IMR-90 (cell line): ENCODE measurements around the gene ZBTB38. TPM values are rescaled to one million over a fixed set of nuclear protein-coding genes. Genes with fewer than 3 reads are reported as not detected.

Experiments used
- ATAC-seq: fragments of 200-7000 bp; cut with Tn5 transposase; 2 replicates; pipeline ENCODE4 v1.9.1; 2020; ENCODE audit warnings: low read depth, mild to moderate bottlenecking, moderate library complexity
- BruUV-seq: library from RNA; stranded (reverse); fragments of 400-500 nt; replicated peaks from 2 replicates; lab custom pipeline; 2021; lab: Mats Ljungman, UMichigan
- CTCF ChIA-PET: fragments of 300-600 bp; formaldehyde crosslinking; extraction: SDS; loops from one replicate; lab custom pipeline; 2021; ENCODE audit warnings: antibody characterized with exemption; lab: Yijun Ruan, JAX
- POLR2A ChIA-PET: fragments of 300-600 bp; sonication (Branson Sonifier 250); formaldehyde crosslinking; loops from one replicate; lab custom pipeline; 2022; ENCODE audit warnings: antibody characterized with exemption; ENCODE audit not compliant: unreplicated experiment; lab: Charles Lee
- DNase-seq: peaks from one replicate; pipeline ENCODE4 v3.0.0; 2013
- H2AFZ ChIP-seq: replicated peaks from 2 replicates; pipeline ENCODE3; 2013; ENCODE audit warnings: low read length, mild to moderate bottlenecking; ENCODE audit not compliant: poor library complexity
- H2AK5ac ChIP-seq: 2 replicates; pipeline ENCODE4 v1.6.1; 2013; ENCODE audit warnings: low read depth, low read length, inconsistent platforms
- H2AK9ac ChIP-seq: replicated peaks from 2 replicates; pipeline ENCODE3; 2013; ENCODE audit warnings: mild to moderate bottlenecking, low read depth, low read length, moderate library complexity; ENCODE audit not compliant: poor library complexity
- H2BK120ac ChIP-seq: 2 replicates; pipeline ENCODE4 v1.6.1; 2013; ENCODE audit warnings: low read depth, low read length, inconsistent platforms
- H2BK15ac ChIP-seq: 3 replicates; pipeline ENCODE4 v1.6.1; 2013; ENCODE audit warnings: low read depth, low read length, inconsistent platforms
- H2BK20ac ChIP-seq: 2 replicates; pipeline ENCODE4 v1.6.1; 2013; ENCODE audit warnings: low read depth, mild to moderate bottlenecking, inconsistent platforms, low read length, moderate library complexity
- H2BK5ac ChIP-seq: 2 replicates; pipeline ENCODE4 v1.6.1; 2013; ENCODE audit warnings: mild to moderate bottlenecking, low read depth, low read length, inconsistent platforms; ENCODE audit not compliant: poor library complexity, severe bottlenecking
- H3K14ac ChIP-seq: replicated peaks from 2 replicates; pipeline ENCODE4 v1.6.1; 2013; ENCODE audit warnings: low read depth, low read length, inconsistent platforms
- H3K18ac ChIP-seq: 2 replicates; pipeline ENCODE4 v1.6.1; 2013; ENCODE audit warnings: low read depth, low read length, control low read depth
- H3K23ac ChIP-seq: 2 replicates; pipeline ENCODE4 v1.6.1; 2013; ENCODE audit warnings: low read depth, low read length, inconsistent platforms
- H3K27ac ChIP-seq: 2 replicates; pipeline ENCODE4 v1.5.1; 2013; ENCODE audit warnings: mild to moderate bottlenecking, control low read depth, low read length; ENCODE audit not compliant: insufficient read depth
- H3K27me3 ChIP-seq: 2 replicates; pipeline ENCODE4 v1.6.1; 2013; ENCODE audit warnings: low read length; ENCODE audit not compliant: control insufficient read depth, insufficient read depth
- H3K36me3 ChIP-seq: 2 replicates; pipeline ENCODE4 v1.6.1; 2013; ENCODE audit warnings: low read length, mixed read lengths; ENCODE audit not compliant: control insufficient read depth, insufficient read depth
- H3K4ac ChIP-seq: 2 replicates; pipeline ENCODE4 v1.6.1; 2013; ENCODE audit warnings: low read depth, low read length, inconsistent platforms
- H3K4me1 ChIP-seq: 2 replicates; pipeline ENCODE4 v1.6.1; 2013; ENCODE audit warnings: low read length, mixed read lengths; ENCODE audit not compliant: control insufficient read depth, insufficient read depth
- H3K4me2 ChIP-seq: 2 replicates; pipeline ENCODE4 v1.6.1; 2013; ENCODE audit warnings: low read depth, mild to moderate bottlenecking, control low read depth, low read length, moderate library complexity
- H3K4me3 ChIP-seq: 2 replicates; pipeline ENCODE4 v1.5.1; 2013; ENCODE audit warnings: low read depth, mild to moderate bottlenecking, control low read depth, low read length, moderate library complexity; ENCODE audit not compliant: insufficient read depth
- H3K56ac ChIP-seq: 2 replicates; pipeline ENCODE4 v1.6.1; 2013; ENCODE audit warnings: low read length, inconsistent platforms; ENCODE audit not compliant: insufficient read depth; ENCODE audit errors: extremely low read depth
- H3K79me1 ChIP-seq, 2 experiments: 2 replicates each; pipeline ENCODE4 v1.6.1; 2013; ENCODE audit warnings: low read length in 2 of 2, inconsistent platforms in 1 of 2, low read depth in 1 of 2
- H3K9ac ChIP-seq: 2 replicates; pipeline ENCODE4 v1.6.1; 2013; ENCODE audit warnings: low read depth, low read length, control low read depth
- H3K9me1 ChIP-seq: 2 replicates; pipeline ENCODE4 v1.6.1; 2013; ENCODE audit warnings: low read length, inconsistent platforms; ENCODE audit not compliant: insufficient read depth
- H3K9me3 ChIP-seq: 2 replicates; pipeline ENCODE4 v1.6.1; 2013; ENCODE audit warnings: low read length; ENCODE audit not compliant: control insufficient read depth, insufficient read depth
- H4K20me1 ChIP-seq: 2 replicates; pipeline ENCODE4 v1.6.1; 2013; ENCODE audit warnings: low read length, inconsistent platforms; ENCODE audit not compliant: insufficient read depth
- H4K5ac ChIP-seq: 2 replicates; pipeline ENCODE4 v1.6.1; 2013; ENCODE audit warnings: mild to moderate bottlenecking, low read depth, low read length, control low read depth
- H4K8ac ChIP-seq, 2 experiments: 2 replicates each; pipeline ENCODE4 v1.6.1; 2013; ENCODE audit warnings: low read depth in 2 of 2, low read length in 2 of 2, control low read depth in 1 of 2, inconsistent platforms in 1 of 2
- H4K91ac ChIP-seq: 2 replicates; pipeline ENCODE4 v1.6.1; 2013; ENCODE audit warnings: low read depth, low read length, inconsistent platforms; ENCODE audit not compliant: insufficient read depth
- BHLHE40 ChIP-seq: fragments of 150-350 bp; IDR thresholded peaks from 2 replicates; pipeline ENCODE4 v1.6.1; 2016; ENCODE audit warnings: mild to moderate bottlenecking, low read depth, low read length
- CEBPB ChIP-seq: IDR thresholded peaks from 2 replicates; pipeline ENCODE4 v1.6.1; 2012; ENCODE audit warnings: low read depth, low read length, improper control_type of control experiment
- CHD1 ChIP-seq: IDR thresholded peaks from 2 replicates; pipeline ENCODE4 v1.6.1; 2012; ENCODE audit warnings: low read depth, low read length, improper control_type of control experiment
- CTCF ChIP-seq: conservative IDR thresholded peaks from 2 replicates; pipeline ENCODE4 v1.5.1; 2012; ENCODE audit warnings: mild to moderate bottlenecking, low read depth, low read length, improper control_type of control experiment
- ELK1 ChIP-seq: fragments of 150-350 bp; IDR thresholded peaks from 2 replicates; pipeline ENCODE4 v1.6.1; 2016; ENCODE audit warnings: low read depth, mild to moderate bottlenecking, low read length, moderate library complexity, borderline replicate concordance
- FOS ChIP-seq: fragments of 150-350 bp; IDR thresholded peaks from 2 replicates; pipeline ENCODE4 v1.6.1; 2016; ENCODE audit warnings: low read depth, low read length
- MAZ ChIP-seq: IDR thresholded peaks from 2 replicates; pipeline ENCODE4 v1.6.1; 2012; ENCODE audit warnings: low read depth, mild to moderate bottlenecking, low read length, improper control_type of control experiment, moderate library complexity, borderline replicate concordance
- MXI1 ChIP-seq: IDR thresholded peaks from 2 replicates; pipeline ENCODE4 v1.6.1; 2012; ENCODE audit warnings: low read depth, mild to moderate bottlenecking, low read length, moderate library complexity, borderline replicate concordance
- NFE2L2 ChIP-seq: fragments of 150-350 bp; IDR thresholded peaks from 2 replicates; pipeline ENCODE4 v1.6.1; 2016; ENCODE audit warnings: low read depth, mild to moderate bottlenecking, low read length
- POLR2A ChIP-seq: IDR thresholded peaks from 2 replicates; pipeline ENCODE4 v1.6.1; 2012; ENCODE audit warnings: mild to moderate bottlenecking, low read depth, low read length
- RAD21 ChIP-seq: IDR thresholded peaks from 2 replicates; pipeline ENCODE4 v1.6.1; 2012; ENCODE audit warnings: low read length, improper control_type of control experiment
- RCOR1 ChIP-seq: IDR thresholded peaks from 2 replicates; pipeline ENCODE4 v1.6.1; 2012; ENCODE audit warnings: mild to moderate bottlenecking, low read length, improper control_type of control experiment; ENCODE audit not compliant: insufficient replicate concordance
- RFX5 ChIP-seq: IDR thresholded peaks from 2 replicates; pipeline ENCODE4 v1.8.0; 2012; ENCODE audit warnings: low read depth, mild to moderate bottlenecking, low read length, moderate library complexity
- SMC3 ChIP-seq: fragments of 150-350 bp; IDR thresholded peaks from 2 replicates; pipeline ENCODE4 v1.6.1; 2016; ENCODE audit warnings: low read depth, mild to moderate bottlenecking, antibody characterized with exemption, low read length, moderate library complexity
- USF2 ChIP-seq: fragments of 150-350 bp; IDR thresholded peaks from 2 replicates; pipeline ENCODE4 v1.6.1; 2017; ENCODE audit warnings: mild to moderate bottlenecking, antibody characterized with exemption, low read length, low read depth
- WGBS, 2 experiments: methylation state at CpG; one replicate each; pipeline versions ENCODE4 v1.1.5 to v1.1.7; 2013; ENCODE audit warnings: missing lambda C conversion rate in 2 of 2; ENCODE audit not compliant: insufficient read length in 1 of 2; ENCODE audit errors: extremely low coverage in 2 of 2; 5-methylcytosine and 5-hydroxymethylcytosine counted together
- dilution Hi-C: fragments of 300-500 bp; cut with HindIII; formaldehyde crosslinking; loops from one replicate; pipeline ENCODE4 v1.14.3; 2018; ENCODE audit warnings: low sequenced_read_pairs; ENCODE audit not compliant: unreplicated experiment
- in situ Hi-C: fragments of 300-500 bp; cut with MboI; formaldehyde crosslinking; loops from 3 replicates; pipeline ENCODE4 v1.14.3; 2019; ENCODE audit warnings: low sequenced_read_pairs, inconsistent platforms, mixed read lengths
- intact Hi-C: fragments of 100-400 bp; cut with micrococcal nuclease; formaldehyde crosslinking; loops from 2 replicates; pipeline ENCODE4 v1.10.0; 2022
- polyA plus RNA-seq, 3 experiments: library from polyadenylated mRNA; depleted of rRNA; stranded (reverse); fragments of >200 nt; gene quantifications; 2 replicates each; pipeline ENCODE4 v1.2.3, GENCODE V29; 2012; ENCODE audit warnings: low replicate concordance in 1 of 3
- total RNA-seq: library from RNA; depleted of rRNA; stranded (reverse); fragments of >200 nt; gene quantifications from 2 replicates; pipeline ENCODE4 v1.2.3, GENCODE V29; 2012

ZBTB38 gene
- total and polyA plus RNA-seq, 2 of the 4 experiments (the other 2 are of a cell fraction) = 44.9 to 274 TPM

GRCh38 chr3:141341536-141341935, 26.8 kb upstream of the ZBTB38 start:
- peak; percentile 11 for ATAC-seq
- in situ Hi-C loops = loop anchor here (25.0 kb wide), 1 partner anchor 546 kb away; the partner anchor contains the start of gene ATP1B3

More at GRCh38 chr3:141341536-141341935, 26.8 kb upstream of the ZBTB38 start:
- H3K4me3 ChIP-seq = no peak overlapping the region
- peak overlapping the region; percentile 90 for H2BK20ac ChIP-seq
- no peaks in the 10 kb centered on the region for H3K27me3 ChIP-seq
- H4K91ac ChIP-seq = peak overlapping the region; percentile 83
- H2AK5ac ChIP-seq = peak overlapping the region; percentile 71
- peak overlapping the region; percentile 88 for H2BK120ac ChIP-seq
- ChIA-PET POLR2A (no interaction called here), CTCF (no interaction called here)
- H2AFZ ChIP-seq = no peak overlapping the region
- H3K4me2 ChIP-seq = no peak overlapping the region
- H3K36me3 ChIP-seq = no peaks in the 10 kb centered on the region; the same call in 1 of the 2 replicates
- H3K4me1 ChIP-seq = peaks cover 8% of the 10 kb centered on the region
- H3K9me1 ChIP-seq = 0 out of 2 replicates have a peak, but pooled peaks cover 4% of the 10 kb centered on the region
- no TSS peak for BruUV-seq
- H4K8ac ChIP-seq = peak overlapping the region in 1 of 2 experiments; percentile 77; a peak in 2 of 4 replicates
- no peak overlapping the region; the same call in 1 of the 2 replicates for H3K14ac ChIP-seq
- peak overlapping the region; percentile 78; the same call in 1 of the 2 replicates for H4K5ac ChIP-seq
- H4K20me1 ChIP-seq = no peaks in the 10 kb centered on the region
- DNase-seq = no peak
- no peak overlapping the region for H3K9ac ChIP-seq
- TF ChIP-seq CEBPB (no peak), RAD21 (no peak), MXI1 (no peak), USF2 (no peak), RFX5 (no peak), BHLHE40 (no peak), POLR2A (no peak), MAZ (no peak), RCOR1 (no peak), CHD1 (no peak), ELK1 (no peak), CTCF (no peak), SMC3 (no peak), FOS (no peak), NFE2L2 (no peak)
- no peak overlapping the region; the same call in 1 of the 2 replicates for H3K27ac ChIP-seq
- no peaks in the 10 kb centered on the region; the same call in 1 of the 2 replicates for H3K9me3 ChIP-seq
- H3K18ac ChIP-seq = peak overlapping the region; percentile 88; the same call in 1 of the 2 replicates
- no peaks in the 10 kb centered on the region for H3K79me1 ChIP-seq
- H2BK5ac ChIP-seq = peak overlapping the region; percentile 77
- H3K4ac ChIP-seq = peak overlapping the region; percentile 84
- 100% methylated on average over 1 of the region's 1 CpG; no CpG with 5 or more reads in 1 of the 2 experiments for WGBS, 2 experiments
- peak overlapping the region; percentile 27; the same call in 1 of the 3 replicates for H2BK15ac ChIP-seq
- H3K56ac ChIP-seq = 0 out of 2 replicates have a peak overlapping the region, but pooled peaks have one; percentile 16
- H3K23ac ChIP-seq = peak overlapping the region; percentile 8; the same call in 1 of the 2 replicates
- H2AK9ac ChIP-seq = no peak overlapping the region
- intact Hi-C loops (no loop called here), dilution Hi-C loops (no loop called here)
